Fibroblast of villous mesenchyme (primary cell): ENCODE data around the gene GSG1L. TPM values are rescaled to one million over a fixed set of nuclear protein-coding genes. Genes with fewer than 3 reads are reported as not detected.

Experiments used
- DNase-seq: peaks from one replicate; pipeline ENCODE4 v3.0.0-alpha.2; 2010; ENCODE audit warnings: low read depth
- H3K4me3 ChIP-seq: 2 replicates; pipeline ENCODE4 v1.5.1; 2011; ENCODE audit warnings: low read depth, mild to moderate bottlenecking, low read length
- total RNA-seq: library from RNA; depleted of rRNA; stranded (reverse); fragments of >200 nt; gene quantifications from 2 replicates; pipeline ENCODE4 v1.2.3, GENCODE V29; 2012
- TF ChIP-seq, protein P1 (sequence below): IDR thresholded peaks from 2 replicates; pipeline ENCODE4 v1.5.1; 2012; ENCODE audit warnings: low read depth, mild to moderate bottlenecking, low read length; ENCODE audit not compliant: insufficient read depth

The GSG1L gene
- total RNA-seq, 1 donor: not detected

DNA sequence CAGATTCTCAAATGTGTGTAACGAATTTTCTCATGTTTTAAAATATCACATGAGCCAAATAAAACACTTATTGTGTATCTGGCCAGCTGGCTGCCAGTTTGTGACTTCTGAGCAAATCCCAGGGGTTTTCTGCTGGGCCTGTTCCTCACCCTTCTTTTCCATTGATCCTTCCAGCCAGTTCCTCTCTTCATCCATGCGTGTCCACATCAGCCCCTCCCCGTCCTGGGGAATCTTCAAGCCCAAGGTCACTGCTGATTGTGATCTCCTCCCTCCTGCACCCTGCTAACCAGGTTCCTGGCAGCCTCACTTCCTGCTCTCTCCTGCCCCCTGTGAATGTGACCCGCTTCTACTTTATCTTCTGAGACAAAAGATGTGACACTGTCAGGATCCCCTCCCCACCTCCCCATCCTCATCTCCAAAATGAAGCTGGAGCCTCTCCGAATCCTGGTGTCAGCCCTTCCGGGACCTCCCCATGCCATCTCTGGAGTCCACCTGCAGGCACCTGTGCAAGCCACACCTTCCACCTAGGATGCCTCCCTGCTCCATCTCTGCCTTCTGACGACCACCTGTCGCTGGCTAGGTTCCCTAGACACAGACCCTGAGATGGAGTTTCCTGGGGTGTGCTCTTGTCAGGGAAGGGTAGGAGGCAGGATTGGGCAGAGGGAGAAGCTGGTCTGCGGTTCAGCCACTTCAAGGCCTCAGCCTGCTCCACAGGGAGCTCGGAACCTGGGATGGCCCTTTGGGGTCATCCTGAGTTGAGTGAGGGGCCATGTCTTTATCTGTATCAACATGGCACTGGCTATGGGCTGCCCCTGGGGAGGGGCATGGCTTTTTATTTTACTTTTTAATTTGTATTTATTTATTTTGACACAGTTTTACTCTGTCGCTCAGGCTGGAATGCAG, 308.5 kb downstream of the GSG1L start:
- TF ChIP-seq, protein P1, sequence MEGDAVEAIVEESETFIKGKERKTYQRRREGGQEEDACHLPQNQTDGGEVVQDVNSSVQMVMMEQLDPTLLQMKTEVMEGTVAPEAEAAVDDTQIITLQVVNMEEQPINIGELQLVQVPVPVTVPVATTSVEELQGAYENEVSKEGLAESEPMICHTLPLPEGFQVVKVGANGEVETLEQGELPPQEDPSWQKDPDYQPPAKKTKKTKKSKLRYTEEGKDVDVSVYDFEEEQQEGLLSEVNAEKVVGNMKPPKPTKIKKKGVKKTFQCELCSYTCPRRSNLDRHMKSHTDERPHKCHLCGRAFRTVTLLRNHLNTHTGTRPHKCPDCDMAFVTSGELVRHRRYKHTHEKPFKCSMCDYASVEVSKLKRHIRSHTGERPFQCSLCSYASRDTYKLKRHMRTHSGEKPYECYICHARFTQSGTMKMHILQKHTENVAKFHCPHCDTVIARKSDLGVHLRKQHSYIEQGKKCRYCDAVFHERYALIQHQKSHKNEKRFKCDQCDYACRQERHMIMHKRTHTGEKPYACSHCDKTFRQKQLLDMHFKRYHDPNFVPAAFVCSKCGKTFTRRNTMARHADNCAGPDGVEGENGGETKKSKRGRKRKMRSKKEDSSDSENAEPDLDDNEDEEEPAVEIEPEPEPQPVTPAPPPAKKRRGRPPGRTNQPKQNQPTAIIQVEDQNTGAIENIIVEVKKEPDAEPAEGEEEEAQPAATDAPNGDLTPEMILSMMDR: no peak
- no peak for DNase-seq
- no peak overlapping the region for H3K4me3 ChIP-seq

DNA sequence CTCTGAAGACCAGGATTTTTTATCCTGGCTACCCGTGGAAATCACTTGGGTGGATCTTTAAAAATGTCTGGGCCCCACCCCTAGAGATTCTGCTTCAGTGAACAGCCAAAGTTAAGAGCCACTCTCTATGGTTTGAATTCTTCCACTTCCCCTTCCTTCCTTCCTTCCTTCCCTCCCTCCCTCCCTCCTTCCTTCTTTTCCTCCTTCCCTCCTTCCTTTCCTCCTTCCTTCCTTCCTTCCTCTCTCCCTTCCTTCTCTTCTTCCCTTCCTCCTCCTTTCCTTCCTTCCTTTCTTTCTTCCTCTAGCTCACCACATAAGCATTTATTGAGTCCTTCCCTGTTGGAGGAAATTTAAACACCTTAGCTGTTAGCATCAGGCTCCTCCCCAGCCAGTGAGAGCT, 310.0 kb downstream of the GSG1L start:
- TF ChIP-seq, protein P1: no peak
- DNase-seq: no peak

DNA sequence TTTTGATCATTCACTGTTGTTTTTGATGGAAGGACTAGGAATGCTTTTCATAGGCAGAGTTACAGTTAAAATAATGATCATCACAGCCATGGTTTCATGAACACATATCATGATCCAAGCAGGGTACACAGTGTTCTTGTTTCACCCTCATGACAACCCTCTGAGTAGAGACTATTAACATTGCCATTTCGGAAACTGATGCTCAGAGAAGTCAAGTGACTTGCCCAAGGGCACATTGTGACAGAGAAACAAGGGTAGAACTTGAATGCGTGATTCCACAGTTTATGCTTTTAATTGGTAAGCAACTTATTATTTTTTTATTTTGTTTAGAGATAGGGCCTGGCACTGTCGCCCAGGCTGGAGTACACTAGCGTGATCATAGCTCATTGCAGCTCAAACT, 311.3 kb downstream of the GSG1L start:
- DNase-seq: no peak
- TF ChIP-seq, protein P1: no peak
- no peak overlapping the region for H3K4me3 ChIP-seq

More for the DNA sequence above, 310.0 kb downstream of the GSG1L start:
- no peak overlapping the region for H3K4me3 ChIP-seq

DNA sequence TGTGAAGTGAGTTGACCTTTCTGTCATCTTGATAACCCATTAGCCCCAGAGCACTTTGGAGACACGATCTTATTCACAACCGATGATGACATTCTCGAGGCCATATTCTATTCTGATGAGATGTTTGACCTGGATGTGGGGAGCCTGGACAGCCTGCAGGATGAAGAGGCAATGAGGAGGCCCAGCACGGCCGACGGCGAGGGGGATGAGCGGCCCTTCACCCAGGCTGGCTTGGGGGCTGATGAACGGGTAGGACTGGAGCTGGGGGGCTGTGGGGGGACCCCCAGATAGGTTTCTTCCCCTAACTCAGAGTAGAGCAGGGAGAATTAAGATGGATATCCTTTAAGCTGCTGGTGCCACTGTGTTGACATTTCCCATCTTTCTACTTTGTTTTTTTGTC, 311.8 kb downstream of the GSG1L start:
- no peak overlapping the region for H3K4me3 ChIP-seq
- TF ChIP-seq, protein P1: no peak
- DNase-seq: no peak

DNA sequence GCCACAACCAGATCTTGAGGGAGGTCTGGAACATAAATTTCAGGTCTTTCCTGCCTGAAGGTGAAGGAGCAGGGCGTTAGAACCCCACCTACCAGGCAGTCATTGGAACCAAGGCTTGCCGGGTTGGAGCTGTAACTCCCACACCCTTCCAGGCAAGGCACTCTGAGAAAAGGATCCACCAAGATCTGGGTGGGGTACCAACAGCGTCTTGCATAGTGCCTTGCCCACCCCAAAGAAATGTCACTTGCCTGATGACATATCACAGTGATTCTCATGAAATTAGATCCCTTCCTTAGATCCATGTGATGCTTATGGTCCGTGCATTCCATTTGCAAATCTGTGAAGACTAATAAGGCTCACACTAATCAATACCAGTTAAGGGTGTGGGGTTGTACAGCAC, 312.3 kb downstream of the GSG1L start:
- TF ChIP-seq, protein P1: no peak
- no peak overlapping the region for H3K4me3 ChIP-seq
- no peak for DNase-seq

DNA sequence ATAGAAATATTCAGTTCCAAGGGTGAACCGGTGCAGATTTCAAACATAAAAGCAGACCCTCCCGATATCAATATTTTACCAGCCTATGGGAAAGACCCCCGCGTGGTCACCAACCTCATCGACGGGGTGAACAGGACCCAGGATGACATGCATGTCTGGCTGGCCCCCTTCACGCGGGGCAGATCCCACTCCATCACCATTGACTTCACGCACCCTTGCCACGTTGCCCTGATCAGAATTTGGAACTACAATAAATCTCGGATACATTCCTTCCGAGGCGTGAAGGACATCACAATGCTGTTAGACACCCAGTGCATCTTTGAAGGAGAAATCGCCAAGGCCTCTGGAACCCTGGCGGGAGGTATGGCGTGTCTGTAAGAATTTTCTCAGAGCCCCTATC, 313.6 kb downstream of the GSG1L start:
- no peak for DNase-seq
- H3K4me3 ChIP-seq: no peak overlapping the region
- TF ChIP-seq, protein P1: no peak
